Motor neuron (in vitro differentiated cells): ENCODE data around the gene LRTM2. TPM values are rescaled to one million over a fixed set of nuclear protein-coding genes. Genes with fewer than 3 reads are reported as not detected.

Source experiments
- ATAC-seq, 8 experiments: fragments of 200-7000 bp; cut with Tn5 transposase; replicated peaks in 6 of 8; 2 replicates each; pipeline ENCODE4 v1.8.0; 2021; ENCODE audit warnings: mild to moderate bottlenecking in 8 of 8, moderate library complexity in 8 of 8
- H3K27ac ChIP-seq, 2 donors: fragments of 250-450 bp; sonication (Bioruptor Pico); 2 replicates each; pipeline ENCODE4 v1.9.0; 2021; ENCODE audit warnings: antibody characterized with exemption in 2 of 2, mild to moderate bottlenecking in 2 of 2, moderate library complexity in 1 of 2
- H3K4me1 ChIP-seq, 2 donors: fragments of 250-450 bp; sonication (Bioruptor Pico); replicated peaks in 1 of 2; 2 replicates each; pipeline ENCODE4 v1.6.1; 2021; ENCODE audit warnings: antibody characterized with exemption in 2 of 2, mild to moderate bottlenecking in 2 of 2, moderate library complexity in 1 of 2
- H3K4me3 ChIP-seq, 5 donors: fragments of 250-450 bp; sonication (Bioruptor Pico); 2 replicates each; pipeline ENCODE4 v1.9.0; 2021; ENCODE audit warnings: antibody characterized with exemption in 5 of 5, mild to moderate bottlenecking in 5 of 5, moderate library complexity in 4 of 5
- WGBS, 10 experiments: fragments of 450-650 bp; shearing (Covaris generic); methylation state at CpG; one replicate each; pipeline ENCODE4 v1.0.0; 2022; 5-methylcytosine and 5-hydroxymethylcytosine counted together
- in situ Hi-C, 9 experiments: fragments of 400-800 bp; cut with MboI; loops; one replicate each; pipeline ENCODE4 v1.15.0; 2021; ENCODE audit warnings: low sequenced_read_pairs in 9 of 9, low pct_unique_long_range_greater_than_20kb in 2 of 9; ENCODE audit not compliant: unreplicated experiment in 9 of 9
- total RNA-seq, 8 experiments: library from RNA; unstranded; fragments of 300-600 nt; gene quantifications; 2 replicates each; pipeline versions ENCODE4 v1.2.3 to v1.2.4, GENCODE V29; 2022

LRTM2 gene
- total RNA-seq, 8 experiments from 2014 or later: under 0.01 to 0.76 (median 0.25) TPM

DNA sequence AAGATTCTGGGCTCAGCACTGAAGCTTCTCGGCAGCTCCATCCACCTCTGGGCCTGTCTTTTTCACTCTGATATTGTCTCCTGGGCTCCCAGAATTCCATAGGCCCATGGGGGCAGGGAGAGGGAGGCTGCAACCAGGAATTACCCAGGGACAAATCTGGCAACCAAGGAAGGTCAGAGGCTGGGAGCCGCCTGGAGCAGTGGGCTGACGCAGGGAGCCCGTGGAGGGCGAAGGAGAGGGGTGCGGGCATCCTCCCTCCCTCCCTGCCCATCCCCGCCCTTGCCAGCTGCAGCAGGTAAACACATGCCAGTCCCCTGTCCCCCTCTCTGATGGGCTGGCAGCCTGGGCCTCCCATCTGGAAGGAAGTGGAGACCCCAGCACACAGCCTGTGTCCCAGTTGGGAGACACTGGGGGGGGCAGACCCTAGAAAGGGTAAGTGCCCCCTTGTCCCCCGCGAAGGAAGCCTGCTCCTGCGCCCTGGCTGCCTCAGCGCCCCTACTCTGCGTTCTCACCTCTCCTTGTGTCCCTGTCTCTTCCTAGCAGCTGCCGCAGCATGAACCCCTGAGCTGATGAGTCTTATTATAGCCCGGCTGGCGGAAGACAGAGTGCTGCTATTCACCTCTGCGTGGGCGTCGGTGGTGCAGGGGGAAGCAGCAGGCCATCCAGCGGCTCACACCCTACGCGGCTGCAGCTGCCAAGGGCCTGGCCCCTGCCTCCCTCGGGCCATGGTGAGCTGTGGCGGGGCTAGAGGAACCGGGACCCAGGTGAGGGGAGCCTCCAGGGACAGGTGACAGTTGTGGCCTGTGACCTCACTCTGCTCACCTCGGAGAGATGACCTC, 6.7 kb downstream of the LRTM2 start:
- in situ Hi-C loops: no loop called here
- no peak overlapping the region for H3K4me3 ChIP-seq
- WGBS, 10 experiments: 48 to 100% (median 60%) methylated on average over 1 to 5 of the region's 25 CpGs; no CpG with 5 or more reads in 3 of the 10 experiments

GRCh38 chr12:1827826-1828805, 7.8 kb downstream of the LRTM2 start:
- ATAC-seq: peak in 4 of 8 experiments; percentile 0 to 4 (median 0)
- H3K4me1 ChIP-seq: peaks cover 38 to 46% of the 10 kb centered on the region in 2 donors
- no peak overlapping the region for H3K4me3 ChIP-seq
- WGBS, 10 experiments: 44 to 100% (median 82%) methylated on average over 1 to 7 of the region's 38 CpGs; no CpG with 5 or more reads in 4 of the 10 experiments
- no peak overlapping the region for H3K27ac ChIP-seq
- in situ Hi-C loops: no loop called here

More for the DNA sequence above, 6.7 kb downstream of the LRTM2 start:
- Histone ChIP-seq H3K4me1 (peaks cover 34 to 42% of the 10 kb centered on the region in 2 donors), H3K27ac (no peak overlapping the region)
- ATAC-seq: peak in 5 of 8 experiments; percentile 42 to 64 (median 50)

DNA sequence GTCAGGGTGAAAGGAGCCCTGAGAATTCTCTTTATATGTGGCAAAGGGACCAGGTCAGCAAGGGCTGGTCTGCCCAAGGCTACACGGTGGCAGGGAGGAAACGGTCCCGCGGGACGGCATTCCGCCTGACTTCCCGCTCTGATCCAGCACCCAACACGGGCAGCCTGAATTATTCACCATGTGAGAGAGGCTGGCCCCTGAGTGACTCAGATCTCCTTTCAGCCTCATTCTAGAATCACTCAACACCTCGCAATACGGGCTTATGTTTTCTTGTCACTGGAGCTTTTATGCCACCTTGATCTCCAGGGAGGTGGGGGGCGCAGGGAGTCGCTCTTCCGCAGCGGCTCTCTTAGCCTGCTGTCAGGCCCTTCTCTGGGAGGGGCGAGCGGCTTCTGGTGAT, 8.5 kb downstream of the LRTM2 start:
- Histone ChIP-seq H3K4me1 (peaks cover 40 to 46% of the 10 kb centered on the region in 2 donors), H3K4me3 (no peak overlapping the region), H3K27ac (no peak overlapping the region)
- 56 to 80% (median 67%) methylated on average over 5 to 9 of the region's 16 CpGs; no CpG with 5 or more reads in 5 of the 10 experiments for WGBS, 10 experiments
- peak in 5 of 8 experiments; percentile 76 to 87 (median 83) for ATAC-seq
- in situ Hi-C loops: no loop called here

- Histone ChIP-seq H3K4me3 (no peak overlapping the region), H3K27ac (no peak overlapping the region), H3K4me1 (peaks cover 40 to 46% of the 10 kb centered on the region in 2 donors)
- peak in 5 of 8 experiments; percentile 4 to 28 (median 28) for ATAC-seq
- in situ Hi-C loops: no loop called here
- 0 to 100% (median 73%) methylated on average over 1 to 7 of the region's 11 CpGs; no CpG with 5 or more reads in 3 of the 10 experiments for WGBS, 10 experiments
Measured at GRCh38 chr12:1829306-1829900, 9.0 kb downstream of the LRTM2 start.

- in situ Hi-C loops: no loop called here
- Histone ChIP-seq H3K27ac (no peak overlapping the region), H3K4me3 (no peak overlapping the region), H3K4me1 (peaks cover 44 to 45% of the 10 kb centered on the region in 2 donors)
- no peak for ATAC-seq
- 0 to 50% (median 16%) methylated on average over 1 to 2 of the region's 3 CpGs; no CpG with 5 or more reads in 6 of the 10 experiments for WGBS, 10 experiments
Measured at GRCh38 chr12:1830401-1830845, 10.1 kb downstream of the LRTM2 start.

DNA sequence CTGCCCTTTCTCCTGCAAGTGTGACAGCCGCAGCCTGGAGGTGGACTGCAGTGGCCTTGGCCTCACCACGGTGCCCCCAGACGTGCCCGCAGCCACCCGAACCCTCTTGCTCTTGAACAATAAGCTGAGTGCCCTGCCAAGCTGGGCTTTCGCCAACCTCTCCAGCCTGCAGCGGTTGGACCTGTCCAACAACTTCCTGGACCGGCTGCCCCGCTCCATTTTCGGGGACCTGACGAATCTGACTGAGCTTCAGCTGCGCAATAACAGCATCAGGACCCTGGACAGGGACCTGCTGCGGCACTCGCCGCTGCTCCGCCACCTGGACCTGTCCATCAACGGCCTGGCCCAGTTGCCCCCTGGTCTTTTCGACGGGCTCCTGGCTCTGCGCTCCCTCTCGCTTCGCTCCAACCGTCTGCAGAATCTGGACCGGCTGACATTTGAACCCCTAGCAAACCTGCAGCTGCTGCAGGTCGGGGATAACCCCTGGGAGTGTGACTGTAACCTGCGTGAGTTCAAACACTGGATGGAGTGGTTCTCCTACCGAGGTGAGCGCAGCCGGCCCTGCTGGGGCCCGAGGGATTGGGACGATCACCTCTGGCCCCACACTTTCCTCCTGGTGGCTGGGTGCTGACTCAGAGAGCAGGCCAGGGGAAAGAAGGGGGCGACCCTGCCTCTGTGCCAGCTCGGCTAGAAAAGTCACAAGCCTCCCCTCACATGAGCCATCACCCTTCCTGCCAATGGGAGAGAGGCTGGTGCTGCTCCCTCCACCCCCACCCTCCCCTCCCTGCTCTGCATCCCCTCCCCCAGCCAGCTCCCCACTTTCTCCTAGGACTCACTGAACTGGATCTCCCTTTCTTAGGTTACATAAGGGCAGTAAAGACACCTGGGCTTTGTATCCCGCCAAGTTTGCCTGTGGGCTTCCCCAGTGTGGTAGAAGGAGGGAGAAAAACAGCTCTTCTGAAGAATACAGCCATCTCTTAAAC, 10.9 kb downstream of the LRTM2 start:
- H3K27ac ChIP-seq: no peak overlapping the region
- H3K4me1 ChIP-seq: peaks cover 38 to 39% of the 10 kb centered on the region in 2 donors
- WGBS, 10 experiments: 0 to 48% (median 16%) methylated on average over 1 to 14 of the region's 34 CpGs; no CpG with 5 or more reads in 3 of the 10 experiments
- in situ Hi-C loops: no loop called here
- H3K4me3 ChIP-seq: no peak overlapping the region
- peak in 5 of 8 experiments; percentile 8 to 94 (median 67) for ATAC-seq

- 10 to 80% (median 44%) methylated on average over 2 to 9 of the region's 17 CpGs; no CpG with 5 or more reads in 2 of the 10 experiments for WGBS, 10 experiments
- H3K27ac ChIP-seq: no peak overlapping the region
- H3K4me1 ChIP-seq: peaks cover 32 to 39% of the 10 kb centered on the region in 2 donors
- no peak for ATAC-seq
- H3K4me3 ChIP-seq: no peak overlapping the region
- in situ Hi-C loops: no loop called here
Measured at GRCh38 chr12:1832801-1833595, 12.6 kb downstream of the LRTM2 start.

GRCh38 chr12:1833596-1834028, 13.2 kb downstream of the LRTM2 start:
- Histone ChIP-seq H3K27ac (no peak overlapping the region), H3K4me1 (peaks cover 35 to 39% of the 10 kb centered on the region in 2 donors), H3K4me3 (no peak overlapping the region)
- no peak for ATAC-seq
- in situ Hi-C loops: no loop called here
- 3 to 100% (median 71%) methylated on average over 1 to 8 of the region's 10 CpGs; no CpG with 5 or more reads in 3 of the 10 experiments for WGBS, 10 experiments

DNA sequence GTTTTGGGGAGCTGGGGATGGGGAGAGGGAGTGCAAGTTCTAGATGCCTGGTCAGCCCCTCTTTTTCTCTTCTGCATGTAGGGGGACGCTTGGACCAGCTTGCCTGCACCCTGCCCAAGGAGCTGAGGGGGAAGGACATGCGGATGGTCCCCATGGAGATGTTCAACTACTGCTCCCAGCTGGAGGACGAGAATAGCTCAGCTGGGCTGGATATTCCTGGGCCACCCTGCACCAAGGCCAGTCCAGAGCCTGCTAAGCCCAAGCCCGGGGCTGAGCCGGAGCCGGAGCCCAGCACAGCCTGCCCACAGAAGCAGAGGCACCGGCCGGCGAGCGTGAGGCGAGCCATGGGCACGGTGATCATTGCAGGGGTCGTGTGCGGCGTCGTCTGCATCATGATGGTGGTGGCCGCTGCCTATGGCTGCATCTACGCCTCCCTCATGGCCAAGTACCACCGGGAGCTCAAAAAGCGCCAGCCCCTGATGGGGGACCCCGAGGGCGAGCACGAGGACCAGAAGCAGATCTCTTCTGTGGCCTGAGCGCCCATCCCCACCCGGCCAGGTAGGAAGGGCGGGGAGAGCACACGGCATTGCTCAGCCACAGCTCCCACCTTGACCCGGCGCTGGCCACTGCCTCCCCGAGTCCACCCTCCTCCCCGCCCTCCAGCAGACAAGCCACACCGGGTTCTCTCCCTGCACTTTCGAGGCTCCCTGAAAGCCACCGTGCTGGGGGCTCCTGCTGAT, 14.0 kb downstream of the LRTM2 start:
- in situ Hi-C loops: no loop called here
- WGBS, 10 experiments: 50 to 100% (median 83%) methylated on average over 1 to 19 of the region's 34 CpGs; no CpG with 5 or more reads in 6 of the 10 experiments
- no peak overlapping the region for H3K27ac ChIP-seq
- no peak for ATAC-seq
- peaks cover 29 to 32% of the 10 kb centered on the region in 2 donors for H3K4me1 ChIP-seq
- no peak overlapping the region for H3K4me3 ChIP-seq
